ENCODE results near the gene CYP2S1. TPM values are rescaled to one million over a fixed set of nuclear protein-coding genes. Genes with fewer than 3 reads are reported as not detected.
"Not testable (repeated sequence)": the region's sequence is repeated elsewhere in the genome, so short reads cannot be mapped to it uniquely, and the experiment has no call there.

The CYP2S1 gene
- total and polyA plus RNA-seq, 2 donors = 0.53 to 3.9 TPM

DNA sequence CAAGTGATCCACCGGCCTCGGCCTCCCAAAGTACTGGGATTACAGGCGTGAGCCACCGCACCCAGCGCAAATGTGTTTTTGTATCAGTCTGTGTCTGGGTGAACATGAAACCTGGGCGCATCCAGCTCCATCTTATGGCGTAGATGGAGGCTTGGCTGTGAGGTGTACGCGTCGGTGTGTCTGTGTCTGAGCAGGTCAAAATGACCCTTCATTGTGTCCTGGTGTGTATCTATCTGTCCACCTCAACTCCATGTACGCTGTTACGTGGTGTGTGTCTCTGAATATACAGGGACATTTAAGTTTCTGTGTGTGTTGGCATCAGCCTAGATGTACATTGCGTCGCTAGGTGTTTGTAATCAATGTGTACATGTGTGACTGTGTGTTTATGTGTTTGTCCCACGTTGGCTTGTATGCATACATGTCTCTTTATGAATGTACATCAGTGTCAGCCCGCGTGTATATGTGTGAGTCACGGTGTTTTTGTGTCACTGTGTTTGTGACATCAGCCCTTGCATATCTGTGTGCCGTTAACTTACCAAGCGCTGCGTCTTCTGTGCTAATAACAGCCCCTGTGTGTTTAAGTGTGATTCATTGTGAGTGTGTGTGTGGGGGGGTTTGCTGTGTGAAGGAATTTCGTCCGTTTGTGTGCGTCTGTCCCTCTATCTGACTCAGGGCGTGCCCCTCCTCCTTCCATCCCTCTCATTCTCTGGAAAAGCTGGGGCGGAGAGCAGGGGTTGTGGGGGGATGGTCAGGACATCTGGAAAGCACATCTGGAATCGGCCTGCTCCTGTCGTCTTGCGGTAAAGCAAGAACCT is 32.4 kb downstream of the CYP2S1 start:
- Histone ChIP-seq H3K27ac (ENCODE audit: low read depth) (peak overlapping the region; percentile 84), H3K4me1 (ENCODE audit: insufficient read depth) (no peaks in the 10 kb centered on the region), H3K4me3 (ENCODE audit: low read depth, low read length) (peak overlapping the region; percentile 38), H3K36me3 (ENCODE audit: insufficient read depth) (no peaks in the 10 kb centered on the region)
- WGBS = 47% methylated on average over 29 of the region's 29 CpGs
- no peak for DNase-seq (ENCODE audit: extremely low spot score)

DNA sequence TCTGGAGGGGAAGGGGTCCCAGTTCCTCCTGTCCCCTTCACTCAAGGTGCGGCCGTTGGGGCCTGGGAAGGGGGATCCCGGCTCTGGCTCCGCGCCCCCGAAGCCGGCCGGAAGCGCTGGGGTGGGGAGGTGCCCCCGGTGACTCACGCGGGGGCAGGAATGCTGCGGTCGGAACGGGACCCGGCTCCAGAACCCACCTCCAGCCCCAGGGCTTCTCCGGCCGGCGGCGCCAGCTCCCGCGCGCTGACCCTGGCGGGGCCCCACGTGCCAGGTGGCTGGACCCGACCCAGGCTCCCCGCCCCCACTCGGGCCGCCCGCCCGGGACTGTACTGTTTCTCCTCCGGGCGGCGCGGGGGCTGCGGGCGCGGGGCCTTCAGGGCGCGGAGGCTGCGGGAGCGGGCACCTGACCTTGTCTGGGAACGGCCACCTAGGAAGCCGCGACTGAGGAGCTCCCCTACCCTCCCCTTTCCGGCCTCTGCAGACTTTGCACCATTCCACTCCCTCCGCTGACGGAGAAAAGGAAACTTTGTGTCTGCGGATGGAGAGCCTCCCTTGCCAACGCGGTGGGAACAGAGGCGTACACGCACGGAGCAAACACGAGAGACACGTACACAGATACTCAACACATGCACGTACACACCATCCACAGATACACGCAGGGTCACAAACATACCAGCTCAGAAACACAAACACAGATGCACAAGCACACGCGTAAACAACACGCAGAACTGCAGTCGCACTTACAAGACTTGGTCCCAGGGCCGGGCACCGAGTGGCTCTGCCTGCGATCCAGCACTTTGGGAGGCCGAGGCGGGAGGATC is 33.2 kb downstream of the CYP2S1 start:
- DNase-seq (ENCODE audit: extremely low spot score) = no peak
- Histone ChIP-seq H3K36me3 (ENCODE audit: insufficient read depth) (no peaks in the 10 kb centered on the region), H3K27ac (ENCODE audit: low read depth) (peak overlapping the region; percentile 84), H3K4me3 (ENCODE audit: low read depth, low read length) (peak overlapping the region; percentile 38), H3K4me1 (ENCODE audit: insufficient read depth) (no peaks in the 10 kb centered on the region)
- WGBS = 5% methylated on average over 67 of the region's 67 CpGs

DNA sequence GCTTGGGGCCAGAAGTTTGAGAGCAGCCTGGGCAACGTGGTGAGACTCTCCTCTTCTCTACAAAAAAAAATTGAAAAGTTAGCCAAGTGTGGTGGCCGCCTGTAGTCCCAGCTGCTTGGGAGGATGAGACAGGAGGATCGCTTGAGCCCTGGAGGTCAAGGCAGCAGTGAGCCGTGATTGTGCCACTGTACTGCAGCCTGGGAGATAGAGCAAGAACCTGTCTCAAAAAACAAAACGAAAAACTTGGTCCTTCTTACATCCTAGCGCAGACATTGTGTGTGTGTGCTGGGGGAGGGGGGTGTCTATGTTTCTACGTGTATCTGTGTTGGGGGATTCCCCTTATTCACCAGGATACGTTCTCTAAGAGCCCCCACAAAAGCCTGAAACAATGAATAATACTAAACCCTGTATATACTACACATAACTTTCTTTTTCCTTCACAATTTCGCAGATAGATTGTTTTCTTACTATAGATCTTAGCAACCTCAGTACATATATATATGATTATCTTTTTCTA is 33.9 kb downstream of the CYP2S1 start:
- no peaks in the 10 kb centered on the region for H3K4me1 ChIP-seq (ENCODE audit: insufficient read depth)
- DNase-seq (ENCODE audit: extremely low spot score) = no peak
- H3K27ac ChIP-seq (ENCODE audit: low read depth) = peak overlapping the region; percentile 63
- 64% methylated on average over 9 of the region's 9 CpGs for WGBS
- no peaks in the 10 kb centered on the region for H3K36me3 ChIP-seq (ENCODE audit: insufficient read depth)
- H3K4me3 ChIP-seq (ENCODE audit: low read depth, low read length) = peak overlapping the region; percentile 38

DNA sequence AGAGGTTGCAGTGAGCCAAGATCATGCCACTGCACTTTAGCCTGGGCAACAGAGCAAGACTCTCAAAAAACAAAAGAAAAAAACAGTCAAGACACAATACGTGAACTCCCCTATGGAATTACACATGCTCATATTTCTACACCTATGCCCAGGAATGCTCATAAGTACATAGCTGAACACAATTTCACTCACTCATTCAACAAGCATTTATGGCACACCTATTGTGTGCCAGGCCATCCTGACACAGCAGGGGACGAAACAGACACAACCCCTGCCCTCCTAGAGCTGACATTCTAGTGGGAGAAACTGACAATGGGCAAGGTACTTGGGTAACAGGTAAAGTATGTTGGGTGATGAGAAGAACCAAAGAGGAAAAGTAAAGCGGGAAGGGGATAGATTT is 35.5 kb downstream of the CYP2S1 start:
- Histone ChIP-seq H3K27ac (ENCODE audit: low read depth) (no peak overlapping the region), H3K4me1 (ENCODE audit: insufficient read depth) (no peaks in the 10 kb centered on the region), H3K4me3 (ENCODE audit: low read depth, low read length) (no peak overlapping the region), H3K36me3 (ENCODE audit: insufficient read depth) (no peaks in the 10 kb centered on the region)
- WGBS = 91% methylated on average over 3 of the region's 3 CpGs
- DNase-seq (ENCODE audit: extremely low spot score) = no peak

DNA sequence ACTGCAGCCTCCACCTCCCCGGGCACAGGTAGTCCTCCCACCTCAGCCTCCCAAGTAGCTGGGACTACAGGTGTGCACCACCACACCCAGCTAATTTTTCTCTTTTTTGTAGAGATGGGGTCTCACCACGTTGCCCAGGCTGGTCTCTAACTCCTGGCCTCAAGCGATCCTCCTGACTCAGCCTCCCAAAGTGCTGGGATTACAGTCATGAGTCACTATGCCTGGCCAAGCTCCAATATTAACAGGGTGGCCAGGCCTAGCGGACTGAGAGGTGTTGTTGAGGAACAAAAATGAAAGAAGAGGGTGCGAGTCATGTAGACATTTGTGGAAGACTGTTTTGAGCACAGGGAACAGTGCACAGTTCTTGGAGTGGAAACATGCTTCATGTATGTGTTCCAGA is 36.3 kb downstream of the CYP2S1 start:
- DNase-seq (ENCODE audit: extremely low spot score); H3K27ac ChIP-seq (ENCODE audit: low read depth); H3K4me1 ChIP-seq (ENCODE audit: insufficient read depth); H3K4me3 ChIP-seq (ENCODE audit: low read depth, low read length); H3K36me3 ChIP-seq (ENCODE audit: insufficient read depth): not testable (repeated sequence)
- WGBS = 83% methylated on average over 5 of the region's 5 CpGs

DNA sequence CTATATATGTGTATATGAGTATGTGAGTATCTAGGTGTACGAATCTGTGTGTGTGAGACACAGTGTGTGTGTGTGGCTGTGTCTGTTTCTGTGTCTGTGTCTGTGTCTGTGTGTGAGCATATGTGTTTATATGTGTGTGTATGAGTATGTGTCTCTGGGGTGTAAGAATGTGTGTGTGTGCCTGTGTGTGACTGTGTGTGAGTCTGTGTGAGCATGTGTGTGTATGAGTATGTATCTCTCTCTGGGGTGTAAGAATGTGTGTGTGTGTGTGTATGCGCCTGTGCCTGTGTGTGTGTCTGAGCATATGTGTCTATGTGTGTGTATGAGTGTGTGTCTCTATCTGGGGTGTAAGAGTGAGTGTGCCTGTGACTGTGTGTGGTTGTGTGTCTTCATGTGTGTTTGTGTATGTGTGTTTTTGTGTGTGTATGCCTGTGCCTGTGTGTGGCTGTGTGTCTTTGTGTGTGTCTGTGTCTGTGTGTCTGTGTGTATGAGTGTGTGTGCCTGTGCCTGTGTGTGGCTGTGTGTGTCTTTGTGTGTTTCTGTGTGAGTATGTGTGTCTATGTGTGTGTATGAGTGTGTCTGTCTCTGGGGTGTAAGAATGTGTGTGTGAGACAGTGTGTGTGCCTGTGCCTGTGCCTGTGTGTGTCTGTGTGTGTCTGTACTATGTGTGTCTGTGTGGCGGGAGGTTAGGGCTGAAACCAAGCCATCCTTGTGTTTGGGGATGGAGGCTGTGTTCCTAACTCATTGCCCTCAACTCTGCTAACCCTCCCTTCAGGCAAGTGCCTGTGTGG is 37.2 kb downstream of the CYP2S1 start:
- WGBS = 94% methylated on average over 3 of the region's 3 CpGs
- Histone ChIP-seq H3K36me3 (ENCODE audit: insufficient read depth) (no peaks in the 10 kb centered on the region), H3K27ac (ENCODE audit: low read depth) (no peak overlapping the region), H3K4me1 (ENCODE audit: insufficient read depth) (no peaks in the 10 kb centered on the region), H3K4me3 (ENCODE audit: low read depth, low read length) (no peak overlapping the region)
- DNase-seq (ENCODE audit: extremely low spot score) = no peak

DNA sequence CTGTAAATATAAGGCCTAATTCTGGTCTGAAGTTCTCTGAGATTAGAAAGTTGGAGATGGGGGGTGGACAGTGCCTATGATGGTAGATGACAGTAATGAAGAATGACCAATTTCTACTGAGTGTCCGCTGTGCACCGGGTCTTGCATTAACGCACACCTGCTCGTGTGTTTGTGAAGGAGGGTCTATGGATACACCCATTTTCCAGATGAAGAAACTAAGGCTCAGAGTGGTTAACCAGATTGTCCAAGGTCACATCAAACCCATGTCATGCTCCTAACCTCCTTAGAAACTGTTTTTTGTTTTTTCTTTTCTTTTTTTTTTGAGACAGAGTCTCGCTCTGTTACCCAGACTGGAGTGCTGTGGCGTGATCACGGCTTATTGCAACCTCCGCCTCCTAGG is 39.7 kb downstream of the CYP2S1 start:
- H3K4me3 ChIP-seq (ENCODE audit: low read depth, low read length) = no peak overlapping the region
- H3K36me3 ChIP-seq (ENCODE audit: insufficient read depth) = no peaks in the 10 kb centered on the region
- no peak for DNase-seq (ENCODE audit: extremely low spot score)
- H3K4me1 ChIP-seq (ENCODE audit: insufficient read depth) = no peaks in the 10 kb centered on the region
- no peak overlapping the region for H3K27ac ChIP-seq (ENCODE audit: low read depth)
- WGBS = 96% methylated on average over 8 of the region's 8 CpGs

DNA sequence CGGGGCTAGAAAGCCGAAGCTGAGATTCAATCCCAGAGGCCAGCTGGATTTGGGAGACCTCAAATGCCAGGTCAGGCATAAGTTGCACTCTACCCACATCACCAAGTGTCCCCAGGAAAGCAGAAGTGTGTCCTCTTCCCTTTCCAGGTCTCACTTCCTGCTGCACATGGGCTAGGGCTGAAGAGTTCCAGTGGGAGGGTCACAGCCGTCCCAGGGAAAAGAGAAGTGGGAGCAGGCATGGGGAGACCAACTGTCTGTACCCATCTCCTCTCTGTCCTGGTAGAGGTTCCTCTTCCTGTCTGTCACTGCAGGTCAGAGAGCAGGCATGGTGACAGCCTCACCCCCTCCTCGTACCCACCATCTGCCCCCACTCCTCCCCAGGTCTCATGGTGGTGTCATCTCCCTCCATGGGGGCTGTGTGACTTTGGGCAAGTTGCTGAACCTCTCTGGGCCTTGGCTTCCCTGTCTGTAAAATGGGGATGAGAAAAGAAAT is 40.8 kb downstream of the CYP2S1 start:
- H3K36me3 ChIP-seq (ENCODE audit: insufficient read depth) = no peaks in the 10 kb centered on the region
- H3K27ac ChIP-seq (ENCODE audit: low read depth) = no peak overlapping the region

DNA sequence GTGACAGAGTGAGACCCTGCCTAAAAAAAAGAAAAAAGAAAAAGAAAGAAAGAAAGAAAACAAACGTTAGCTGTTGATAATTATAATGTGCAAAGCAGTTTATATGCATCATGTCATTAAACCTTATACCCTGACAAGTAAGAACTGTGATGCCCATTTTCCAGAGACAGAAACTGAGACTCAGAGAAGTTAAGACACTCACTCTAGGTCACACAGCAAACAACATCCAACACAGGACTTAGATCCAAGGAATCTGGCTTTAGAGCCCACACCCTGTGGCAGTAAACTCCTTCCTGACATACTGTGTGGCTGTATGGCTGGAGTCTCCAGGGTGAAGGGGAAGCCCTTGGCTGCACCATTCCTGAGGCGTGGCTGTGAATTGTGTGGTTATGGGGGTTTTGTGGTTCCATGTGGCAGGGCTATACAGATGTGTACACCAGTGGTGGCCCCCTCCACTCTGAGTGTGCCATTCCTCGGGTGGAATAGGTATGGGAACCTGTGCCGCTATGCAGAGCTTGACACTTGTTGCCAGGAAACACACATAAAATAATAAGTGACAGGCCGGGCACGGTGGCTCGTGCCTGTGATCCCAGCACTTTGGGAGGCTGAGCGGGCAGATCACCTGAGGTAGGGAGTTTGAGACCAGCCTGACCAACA is 41.6 kb downstream of the CYP2S1 start:
- 84% methylated on average over 8 of the region's 8 CpGs for WGBS
- Histone ChIP-seq H3K4me1 (ENCODE audit: insufficient read depth) (no peaks in the 10 kb centered on the region), H3K4me3 (ENCODE audit: low read depth, low read length) (no peak overlapping the region), H3K27ac (ENCODE audit: low read depth) (no peak overlapping the region), H3K36me3 (ENCODE audit: insufficient read depth) (no peaks in the 10 kb centered on the region)
- DNase-seq (ENCODE audit: extremely low spot score) = no peak

More for the DNA sequence above, 40.8 kb downstream of the CYP2S1 start:
- WGBS = 70% methylated on average over 4 of the region's 4 CpGs
- Histone ChIP-seq H3K4me3 (ENCODE audit: low read depth, low read length) (no peak overlapping the region), H3K4me1 (ENCODE audit: insufficient read depth) (no peaks in the 10 kb centered on the region)
- DNase-seq (ENCODE audit: extremely low spot score) = no peak

DNA sequence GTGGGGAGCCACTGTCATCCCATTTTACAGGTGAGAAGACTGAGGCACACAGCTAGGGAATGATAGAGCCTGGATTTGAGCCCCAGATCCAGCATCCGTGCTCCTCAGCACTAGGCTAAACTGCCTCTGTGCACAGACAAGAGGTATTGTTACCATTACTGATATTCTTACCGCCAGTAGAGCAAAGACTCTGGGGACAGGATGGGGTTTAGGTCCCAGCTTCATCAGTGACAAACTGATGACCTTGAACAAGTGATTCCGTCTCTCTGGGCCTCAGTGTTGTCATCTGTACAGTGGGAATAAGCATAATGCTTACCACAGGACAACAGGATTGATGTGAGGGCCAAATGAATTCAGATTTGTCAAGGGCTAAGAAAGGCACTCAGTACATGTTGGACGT is 42.5 kb downstream of the CYP2S1 start:
- Histone ChIP-seq H3K27ac (ENCODE audit: low read depth) (no peak overlapping the region), H3K4me1 (ENCODE audit: insufficient read depth) (no peaks in the 10 kb centered on the region), H3K4me3 (ENCODE audit: low read depth, low read length) (no peak overlapping the region), H3K36me3 (ENCODE audit: insufficient read depth) (no peaks in the 10 kb centered on the region)
- DNase-seq (ENCODE audit: extremely low spot score) = no peak
- WGBS = 90% methylated on average over 4 of the region's 4 CpGs

DNA sequence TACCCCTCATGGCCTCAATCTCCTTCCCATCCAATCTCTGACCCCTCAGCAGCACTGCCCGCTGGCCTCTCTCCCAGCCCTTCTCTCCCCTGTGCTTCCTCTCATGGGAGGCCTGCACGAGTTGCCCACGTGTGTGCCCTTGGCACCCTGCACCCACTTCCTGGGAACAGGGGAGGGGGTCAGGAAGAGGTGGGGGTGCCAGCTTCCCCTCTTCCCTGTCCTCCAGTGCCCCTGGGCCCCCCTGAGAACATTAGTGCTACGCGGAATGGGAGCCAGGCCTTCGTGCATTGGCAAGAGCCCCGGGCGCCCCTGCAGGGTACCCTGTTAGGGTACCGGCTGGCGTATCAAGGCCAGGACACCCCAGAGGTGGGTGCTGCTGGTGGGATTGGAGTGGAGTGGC is 45.2 kb downstream of the CYP2S1 start:
- H3K4me3 ChIP-seq (ENCODE audit: low read depth, low read length) = no peak overlapping the region
- no peaks in the 10 kb centered on the region for H3K36me3 ChIP-seq (ENCODE audit: insufficient read depth)
- no peak overlapping the region for H3K27ac ChIP-seq (ENCODE audit: low read depth)
- DNase-seq (ENCODE audit: extremely low spot score) = no peak
- no peaks in the 10 kb centered on the region for H3K4me1 ChIP-seq (ENCODE audit: insufficient read depth)
- 88% methylated on average over 10 of the region's 10 CpGs for WGBS

DNA sequence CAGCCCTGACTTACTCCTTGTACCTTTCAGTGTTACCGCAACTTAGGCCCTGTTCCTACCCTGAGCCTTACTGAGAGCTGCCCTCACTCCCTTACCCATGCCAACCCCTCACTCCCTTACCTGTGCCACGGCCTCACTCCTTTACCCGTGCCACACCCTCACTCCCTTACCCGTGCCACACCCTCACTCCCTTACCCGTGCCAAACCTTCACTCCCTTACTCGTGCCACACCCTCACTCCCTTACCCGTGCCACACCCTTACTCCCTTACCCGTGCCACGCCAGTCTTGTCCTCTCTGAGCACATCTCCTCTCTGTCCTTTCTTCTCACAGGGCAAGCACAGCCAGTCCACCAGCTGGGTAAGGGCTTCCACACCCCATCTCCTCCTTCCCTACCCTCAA is 46.3 kb downstream of the CYP2S1 start:
- 81% methylated on average over 9 of the region's 9 CpGs for WGBS
- H3K4me1 ChIP-seq (ENCODE audit: insufficient read depth) = no peaks in the 10 kb centered on the region
- no peak overlapping the region for H3K4me3 ChIP-seq (ENCODE audit: low read depth, low read length)
- no peak overlapping the region for H3K27ac ChIP-seq (ENCODE audit: low read depth)
- no peaks in the 10 kb centered on the region for H3K36me3 ChIP-seq (ENCODE audit: insufficient read depth)
- no peak for DNase-seq (ENCODE audit: extremely low spot score)
